Measurements from ENCODE around the gene IL21. TPM values are rescaled to one million over a fixed set of nuclear protein-coding genes. Genes with fewer than 3 reads are reported as not detected.

IL21 gene
- total and polyA plus RNA-seq, 2 experiments from 2014 or later: not detected

DNA sequence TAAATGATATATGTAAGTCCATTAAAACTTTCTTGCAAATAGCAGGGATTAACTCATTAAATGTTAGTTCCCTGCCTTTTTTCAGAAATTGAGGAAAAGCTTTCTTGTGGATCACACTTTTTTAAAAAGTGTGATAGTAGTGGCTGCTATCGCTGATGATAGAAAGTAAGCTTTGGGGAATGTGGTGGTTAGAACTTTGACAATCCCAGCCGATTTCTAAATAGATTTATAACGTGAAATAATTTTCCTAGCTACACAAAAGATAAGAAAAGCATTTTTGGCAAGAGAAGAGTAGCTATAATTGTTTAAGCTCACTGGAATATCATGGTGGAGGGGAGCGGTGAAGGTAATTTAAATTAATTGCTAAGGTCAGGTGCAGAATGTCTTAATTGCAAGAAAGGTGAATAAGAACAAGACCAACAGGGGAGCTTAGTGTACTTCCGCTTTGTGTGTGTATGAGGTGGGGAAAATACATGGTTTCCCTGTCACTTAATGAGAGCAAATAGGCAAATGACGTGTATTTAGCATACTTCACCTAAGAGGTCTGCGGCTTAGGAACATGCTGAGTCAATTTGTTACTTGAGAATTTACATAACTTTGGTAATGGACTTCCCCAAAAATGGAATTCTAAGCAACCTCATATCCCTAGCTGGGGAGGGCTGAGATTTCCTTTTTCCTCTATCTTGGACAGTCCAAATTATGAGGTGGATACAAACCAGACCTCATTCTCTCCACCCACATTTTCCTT, 11.7 kb upstream of the IL21 start:
- Histone ChIP-seq H3K27me3 (no peaks in the 10 kb centered on the region), H3K4me1 (ENCODE audit: insufficient read depth) (no peaks in the 10 kb centered on the region), H3K9me3 (ENCODE audit: low read depth) (no peaks in the 10 kb centered on the region), H3K4me2 (no peak overlapping the region), H2AFZ (no peak overlapping the region), H3K36me3 (replicated peaks; ENCODE audit: insufficient read depth, low read depth) (no peaks in the 10 kb centered on the region), H3K9me2 (replicated peaks; ENCODE audit: insufficient read depth) (no peaks in the 10 kb centered on the region), H3K27ac (no peak overlapping the region), H4K20me1 (ENCODE audit: insufficient read depth, poor library complexity, severe bottlenecking) (no peaks in the 10 kb centered on the region), H3K4me3 (no peak overlapping the region), H3K79me2 (no peaks in the 10 kb centered on the region)
- 79% methylated on average over 7 of the region's 7 CpGs for WGBS (ENCODE audit: low lambda C conversion rate, missing lambda C conversion rate)
- TF ChIP-seq EZH2phosphoT487 (IDR thresholded peaks at IDR 0.05; ENCODE audit: low read depth, severe bottlenecking, unreplicated experiment) (no peak), EZH2 (IDR thresholded peaks at IDR 0.05; ENCODE audit: borderline replicate concordance) (no peak)
- TF ChIP-seq, protein P1, sequence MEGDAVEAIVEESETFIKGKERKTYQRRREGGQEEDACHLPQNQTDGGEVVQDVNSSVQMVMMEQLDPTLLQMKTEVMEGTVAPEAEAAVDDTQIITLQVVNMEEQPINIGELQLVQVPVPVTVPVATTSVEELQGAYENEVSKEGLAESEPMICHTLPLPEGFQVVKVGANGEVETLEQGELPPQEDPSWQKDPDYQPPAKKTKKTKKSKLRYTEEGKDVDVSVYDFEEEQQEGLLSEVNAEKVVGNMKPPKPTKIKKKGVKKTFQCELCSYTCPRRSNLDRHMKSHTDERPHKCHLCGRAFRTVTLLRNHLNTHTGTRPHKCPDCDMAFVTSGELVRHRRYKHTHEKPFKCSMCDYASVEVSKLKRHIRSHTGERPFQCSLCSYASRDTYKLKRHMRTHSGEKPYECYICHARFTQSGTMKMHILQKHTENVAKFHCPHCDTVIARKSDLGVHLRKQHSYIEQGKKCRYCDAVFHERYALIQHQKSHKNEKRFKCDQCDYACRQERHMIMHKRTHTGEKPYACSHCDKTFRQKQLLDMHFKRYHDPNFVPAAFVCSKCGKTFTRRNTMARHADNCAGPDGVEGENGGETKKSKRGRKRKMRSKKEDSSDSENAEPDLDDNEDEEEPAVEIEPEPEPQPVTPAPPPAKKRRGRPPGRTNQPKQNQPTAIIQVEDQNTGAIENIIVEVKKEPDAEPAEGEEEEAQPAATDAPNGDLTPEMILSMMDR (IDR thresholded peaks at IDR 0.05; ENCODE audit: poor library complexity): no peak
- no peak for DNase-seq (ENCODE audit: low spot score)

DNA sequence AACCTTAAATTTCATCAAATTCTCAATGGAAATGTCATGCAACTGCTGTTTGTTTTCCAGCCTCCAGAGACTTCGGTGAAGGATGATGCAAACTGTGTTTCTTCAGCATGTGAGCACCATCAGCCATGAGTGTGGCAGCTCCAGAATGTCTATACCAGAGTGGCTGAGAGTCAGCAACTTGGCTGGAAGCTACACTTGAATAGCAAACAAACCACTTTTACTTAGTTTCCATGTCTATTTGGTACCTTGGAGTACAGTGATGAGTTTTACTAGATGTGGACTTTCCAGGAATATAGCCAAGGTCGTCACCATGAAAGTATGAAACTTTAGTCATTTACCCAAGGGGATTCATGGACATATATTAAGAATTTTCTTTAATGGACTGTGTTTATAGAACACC, 4.3 kb upstream of the IL21 start:
- H3K36me3 ChIP-seq (replicated peaks; ENCODE audit: insufficient read depth, low read depth): no peaks in the 10 kb centered on the region
- H3K4me2 ChIP-seq: no peak overlapping the region
- H2AFZ ChIP-seq: no peak overlapping the region
- H3K27me3 ChIP-seq: no peaks in the 10 kb centered on the region
- no peak for DNase-seq (ENCODE audit: low spot score)
- no peak overlapping the region for H3K27ac ChIP-seq
- no peaks in the 10 kb centered on the region for H4K20me1 ChIP-seq (ENCODE audit: insufficient read depth, poor library complexity, severe bottlenecking)
- H3K4me3 ChIP-seq: no peak overlapping the region
- H3K4me1 ChIP-seq (ENCODE audit: insufficient read depth): no peaks in the 10 kb centered on the region
- H3K9me3 ChIP-seq (ENCODE audit: low read depth): no peaks in the 10 kb centered on the region
- 87% methylated on average over 2 of the region's 2 CpGs for WGBS (ENCODE audit: low lambda C conversion rate, missing lambda C conversion rate)
- TF ChIP-seq EZH2 (IDR thresholded peaks at IDR 0.05; ENCODE audit: borderline replicate concordance) (no peak), EZH2phosphoT487 (IDR thresholded peaks at IDR 0.05; ENCODE audit: low read depth, severe bottlenecking, unreplicated experiment) (no peak)
- TF ChIP-seq, protein P1 (IDR thresholded peaks at IDR 0.05; ENCODE audit: poor library complexity): no peak
- H3K79me2 ChIP-seq: no peaks in the 10 kb centered on the region
- no peaks in the 10 kb centered on the region for H3K9me2 ChIP-seq (replicated peaks; ENCODE audit: insufficient read depth)

DNA sequence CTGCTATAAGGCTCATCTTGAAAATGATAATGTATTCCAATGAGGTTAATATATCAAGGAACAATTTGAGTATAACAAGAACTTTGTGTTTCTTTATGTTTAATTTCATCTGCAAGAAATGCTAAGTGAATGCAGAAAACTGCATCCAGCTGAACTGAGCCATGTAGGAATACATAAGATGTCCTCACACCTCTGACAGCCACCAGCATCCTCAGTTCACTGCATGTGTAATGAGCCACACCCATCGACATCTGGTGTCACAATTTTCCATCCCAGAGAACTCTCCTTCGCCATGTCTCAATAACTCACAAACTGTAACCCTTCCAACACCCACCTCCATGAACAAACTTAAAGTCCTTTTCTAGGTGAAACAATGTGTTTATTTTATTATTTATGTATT, 3.3 kb upstream of the IL21 start:
- no peaks in the 10 kb centered on the region for H3K27me3 ChIP-seq
- H3K4me1 ChIP-seq (ENCODE audit: insufficient read depth): no peaks in the 10 kb centered on the region
- H3K9me2 ChIP-seq (replicated peaks; ENCODE audit: insufficient read depth): no peaks in the 10 kb centered on the region
- H3K79me2 ChIP-seq: no peaks in the 10 kb centered on the region
- H2AFZ ChIP-seq: no peak overlapping the region
- no peak overlapping the region for H3K4me2 ChIP-seq
- 94% methylated on average over 2 of the region's 2 CpGs for WGBS (ENCODE audit: low lambda C conversion rate, missing lambda C conversion rate)
- DNase-seq (ENCODE audit: low spot score): no peak
- no peak overlapping the region for H3K4me3 ChIP-seq
- no peaks in the 10 kb centered on the region for H3K9me3 ChIP-seq (ENCODE audit: low read depth)
- no peak overlapping the region for H3K27ac ChIP-seq
- TF ChIP-seq EZH2 (IDR thresholded peaks at IDR 0.05; ENCODE audit: borderline replicate concordance) (no peak), EZH2phosphoT487 (IDR thresholded peaks at IDR 0.05; ENCODE audit: low read depth, severe bottlenecking, unreplicated experiment) (no peak)
- TF ChIP-seq, protein P1 (IDR thresholded peaks at IDR 0.05; ENCODE audit: poor library complexity): no peak
- no peaks in the 10 kb centered on the region for H4K20me1 ChIP-seq (ENCODE audit: insufficient read depth, poor library complexity, severe bottlenecking)
- no peaks in the 10 kb centered on the region for H3K36me3 ChIP-seq (replicated peaks; ENCODE audit: insufficient read depth, low read depth)
